ENCODE measurements around the gene KDM2B.
A peak's percentile ranks its signal among the peaks of the same experiment; 100 is the strongest.

Gene KDM2B

GRCh38 chr12:121423253-121423652 lies 157.6 kb downstream of the KDM2B start:
- H3K4me3 ChIP-seq (ENCODE audit: low read length) = no peak overlapping the region
- DNase-seq (ENCODE audit: low read depth) = no peak
- TF ChIP-seq CTCF (IDR thresholded peaks at IDR 0.05; ENCODE audit: insufficient read depth, low read depth, low read length, missing control alignments) = no peak

- no peak for DNase-seq (ENCODE audit: low read depth)
- TF ChIP-seq CTCF (IDR thresholded peaks at IDR 0.05; ENCODE audit: insufficient read depth, low read depth, low read length, missing control alignments) = no peak
- no peak overlapping the region for H3K4me3 ChIP-seq (ENCODE audit: low read length)
These were observed 160.7 kb downstream of the KDM2B start for GRCh38 chr12:121420109-121420508.

GRCh38 chr12:121417847-121418246 lies 163.0 kb downstream of the KDM2B start:
- no peak for TF ChIP-seq CTCF (IDR thresholded peaks at IDR 0.05; ENCODE audit: insufficient read depth, low read depth, low read length, missing control alignments)
- DNase-seq (ENCODE audit: low read depth) = no peak
- no peak overlapping the region for H3K4me3 ChIP-seq (ENCODE audit: low read length)

- no peak overlapping the region for H3K4me3 ChIP-seq (ENCODE audit: low read length)
- no peak for TF ChIP-seq CTCF (IDR thresholded peaks at IDR 0.05; ENCODE audit: insufficient read depth, low read depth, low read length, missing control alignments)
- no peak for DNase-seq (ENCODE audit: low read depth)
These were observed 166.9 kb downstream of the KDM2B start for GRCh38 chr12:121413917-121414316.

GRCh38 chr12:121405211-121405610 lies 175.6 kb downstream of the KDM2B start:
- H3K4me3 ChIP-seq (ENCODE audit: low read length) = no peak overlapping the region
- no peak for TF ChIP-seq CTCF (IDR thresholded peaks at IDR 0.05; ENCODE audit: insufficient read depth, low read depth, low read length, missing control alignments)
- no peak for DNase-seq (ENCODE audit: low read depth)

- no peak for TF ChIP-seq CTCF (IDR thresholded peaks at IDR 0.05; ENCODE audit: insufficient read depth, low read depth, low read length, missing control alignments)
- DNase-seq (ENCODE audit: low read depth) = peak; percentile 32
- no peak overlapping the region for H3K4me3 ChIP-seq (ENCODE audit: low read length)
These were observed 176.1 kb downstream of the KDM2B start for GRCh38 chr12:121404734-121405133.

GRCh38 chr12:121403721-121404120 lies 177.1 kb downstream of the KDM2B start:
- no peak overlapping the region for H3K4me3 ChIP-seq (ENCODE audit: low read length)
- no peak for DNase-seq (ENCODE audit: low read depth)
- TF ChIP-seq CTCF (IDR thresholded peaks at IDR 0.05; ENCODE audit: insufficient read depth, low read depth, low read length, missing control alignments) = no peak
